ENCODE data around the gene SLC12A8. TPM values are rescaled to one million over a fixed set of nuclear protein-coding genes. Genes with fewer than 3 reads are reported as not detected.
A peak's percentile ranks its signal among the peaks of the same experiment; 100 is the strongest.

Gene SLC12A8
- polyA plus RNA-seq, 6 donors from 2014 or later, result 0.13 to 0.73 TPM; not detected in 4

GRCh38 chr3:125211523-125212090, 941 bp downstream of the SLC12A8 start:
- DNase-seq (no peak), ATAC-seq (ENCODE audit: low read depth in 2 of 2) (no peak)
- Mint-ChIP-seq H3K27me3 (peaks cover 64 to 74% (median 71%) of the 10 kb centered on the region in 3 donors), H3K27ac (peak overlapping the region in 2 of 6 donors; percentile 6 to 40), H3K9me3 (no peaks in the 10 kb centered on the region), H3K36me3 (no peaks in the 10 kb centered on the region), H3K4me3 (peak overlapping the region in 7 of 8 donors; percentile 42 to 83 (median 58)), H3K4me1 (peaks cover 0 to 8% (median 5%) of the 10 kb centered on the region in 3 donors)

- Mint-ChIP-seq H3K27ac (no peak overlapping the region), H3K36me3 (no peaks in the 10 kb centered on the region), H3K4me1 (peaks cover 0 to 8% (median 5%) of the 10 kb centered on the region in 3 donors), H3K27me3 (peaks cover 58 to 71% (median 58%) of the 10 kb centered on the region in 3 donors), H3K9me3 (no peaks in the 10 kb centered on the region), H3K4me3 (no peak overlapping the region)
- DNase-seq (no peak), ATAC-seq (ENCODE audit: low read depth in 2 of 2) (no peak)
Observed at GRCh38 chr3:125207949-125208568, 4.5 kb downstream of the SLC12A8 start.

DNA sequence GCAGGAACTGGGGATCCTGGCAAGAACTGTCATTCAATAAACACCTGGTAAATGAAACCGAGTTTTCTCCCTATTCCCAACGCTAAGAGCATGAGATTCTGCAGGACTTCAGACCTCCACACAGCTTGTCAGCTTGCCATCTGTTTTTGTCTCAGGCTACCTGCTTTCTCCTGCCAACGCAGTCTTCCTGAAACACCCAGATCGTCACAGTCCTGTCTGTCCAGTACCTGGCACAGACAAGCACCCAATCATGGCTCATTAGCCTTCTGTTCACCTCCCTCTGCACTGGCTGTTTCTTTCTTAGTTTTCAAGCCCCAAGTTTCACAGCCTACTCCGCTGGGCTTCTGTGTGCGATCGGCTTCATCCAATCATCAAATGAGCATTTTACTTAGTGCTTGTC, 5.0 kb downstream of the SLC12A8 start:
- Mint-ChIP-seq H3K9me3 (peaks cover 0 to 3% (median 0%) of the 10 kb centered on the region in 7 donors), H3K27me3 (peaks cover 58 to 69% (median 58%) of the 10 kb centered on the region in 3 donors), H3K27ac (no peak overlapping the region), H3K4me1 (peaks cover 0 to 8% (median 5%) of the 10 kb centered on the region in 3 donors), H3K36me3 (no peaks in the 10 kb centered on the region), H3K4me3 (no peak overlapping the region)
- ATAC-seq (ENCODE audit: low read depth in 2 of 2), result no peak
- DNase-seq, result no peak

- peaks cover 0 to 6% (median 4%) of the 10 kb centered on the region in 3 donors for H3K4me1 Mint-ChIP-seq
- H3K27me3 Mint-ChIP-seq, result peaks cover 56 to 68% (median 61%) of the 10 kb centered on the region in 3 donors
- H3K36me3 Mint-ChIP-seq, result no peaks in the 10 kb centered on the region
- no peak for ATAC-seq (ENCODE audit: low read depth in 2 of 2)
- H3K9me3 Mint-ChIP-seq, result peaks cover 0 to 8% (median 2%) of the 10 kb centered on the region in 7 donors
- H3K27ac Mint-ChIP-seq, result no peak overlapping the region
- H3K4me3 Mint-ChIP-seq, result no peak overlapping the region
- no peak for DNase-seq
Observed at GRCh38 chr3:125206934-125207333, 5.6 kb downstream of the SLC12A8 start.

- Mint-ChIP-seq H3K27me3 (peaks cover 24 to 36% (median 32%) of the 10 kb centered on the region in 3 donors), H3K4me1 (no peaks in the 10 kb centered on the region), H3K27ac (no peak overlapping the region), H3K36me3 (no peaks in the 10 kb centered on the region), H3K9me3 (peaks cover 0 to 8% (median 2%) of the 10 kb centered on the region in 7 donors), H3K4me3 (no peak overlapping the region)
- no peak for ATAC-seq (ENCODE audit: low read depth in 2 of 2)
- no peak for DNase-seq
Observed at GRCh38 chr3:125203731-125204130, 8.8 kb downstream of the SLC12A8 start.

- Mint-ChIP-seq H3K9me3 (peaks cover 0 to 8% (median 2%) of the 10 kb centered on the region in 7 donors), H3K4me1 (no peaks in the 10 kb centered on the region), H3K27ac (no peak overlapping the region), H3K36me3 (no peaks in the 10 kb centered on the region), H3K4me3 (no peak overlapping the region), H3K27me3 (peaks cover 9 to 24% (median 21%) of the 10 kb centered on the region in 3 donors)
- no peak for DNase-seq
- no peak for ATAC-seq (ENCODE audit: low read depth in 2 of 2)
Observed at GRCh38 chr3:125202197-125202596, 10.4 kb downstream of the SLC12A8 start.

DNA sequence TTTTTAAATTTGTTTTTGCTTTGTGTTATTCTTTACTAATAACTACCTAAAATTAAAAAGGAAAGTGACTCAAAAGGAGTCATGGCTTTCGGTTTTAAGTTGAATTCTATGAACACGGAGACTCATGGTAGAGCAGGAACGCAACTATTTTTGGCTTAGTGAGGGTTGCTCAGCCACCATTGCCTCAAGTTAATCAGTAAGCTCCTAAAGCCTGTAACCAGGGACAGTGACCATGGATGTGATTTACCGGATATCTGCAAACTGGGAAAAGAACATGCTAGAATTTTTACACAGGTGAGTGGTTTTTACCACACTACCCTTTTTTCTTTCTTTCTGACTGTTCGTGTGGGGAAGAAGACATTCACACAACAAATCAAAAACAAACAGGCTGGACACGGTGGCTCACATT, 11.8 kb downstream of the SLC12A8 start:
- no peaks in the 10 kb centered on the region for H3K36me3 Mint-ChIP-seq
- H3K27ac Mint-ChIP-seq, result no peak overlapping the region
- H3K4me1 Mint-ChIP-seq, result no peaks in the 10 kb centered on the region
- peaks cover 0 to 8% (median 2%) of the 10 kb centered on the region in 7 donors for H3K9me3 Mint-ChIP-seq
- H3K4me3 Mint-ChIP-seq, result no peak overlapping the region
- no peak for ATAC-seq (ENCODE audit: low read depth in 2 of 2)
- peaks cover 9 to 16% (median 9%) of the 10 kb centered on the region in 3 donors for H3K27me3 Mint-ChIP-seq
- no peak for DNase-seq

DNA sequence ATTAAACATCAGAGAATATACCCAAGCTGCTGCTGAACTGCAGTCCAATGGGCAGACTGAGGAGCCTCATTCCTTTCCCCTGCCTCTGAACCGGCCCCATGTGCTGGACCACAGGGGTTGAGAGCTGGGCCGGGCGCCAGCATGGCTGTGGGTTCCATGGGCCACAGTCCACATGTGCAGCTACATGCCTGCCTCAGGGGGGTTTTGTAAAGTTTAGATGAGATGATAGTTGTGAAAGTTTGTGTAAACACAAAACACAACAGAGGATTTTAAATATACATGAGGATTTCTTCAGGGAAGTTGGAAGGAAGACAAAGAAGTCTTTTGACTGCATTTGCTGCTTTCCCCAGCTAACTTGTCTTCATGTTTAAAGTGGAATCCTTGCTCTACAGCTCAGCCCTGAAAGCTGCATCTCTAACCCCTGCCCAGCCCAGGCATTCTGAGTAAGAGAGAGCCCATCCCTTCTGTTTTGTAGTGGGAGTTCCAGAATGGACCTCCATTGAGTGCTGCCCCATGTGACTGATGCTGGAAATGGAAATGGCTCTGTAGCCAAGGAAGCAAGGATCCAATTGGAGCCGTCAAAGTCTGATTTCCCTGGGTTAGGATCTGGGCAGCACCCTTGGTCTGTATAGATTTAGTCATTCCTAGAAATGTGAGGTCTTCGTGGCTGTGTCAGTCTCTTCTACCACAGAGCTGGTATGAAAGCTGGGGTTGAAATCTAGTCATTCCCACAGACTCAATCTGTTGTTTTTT, 17.5 kb downstream of the SLC12A8 start:
- peaks cover 0 to 5% (median 3%) of the 10 kb centered on the region in 3 donors for H3K4me1 Mint-ChIP-seq
- H3K27me3 Mint-ChIP-seq, result peaks cover 0 to 16% (median 9%) of the 10 kb centered on the region in 3 donors
- H3K36me3 Mint-ChIP-seq, result no peaks in the 10 kb centered on the region
- H3K9me3 Mint-ChIP-seq, result no peaks in the 10 kb centered on the region
- no peak for ATAC-seq (ENCODE audit: low read depth in 2 of 2)
- H3K27ac Mint-ChIP-seq, result peak overlapping the region in 1 of 6 donors; percentile 66
- no peak overlapping the region for H3K4me3 Mint-ChIP-seq
- DNase-seq, result no peak

DNA sequence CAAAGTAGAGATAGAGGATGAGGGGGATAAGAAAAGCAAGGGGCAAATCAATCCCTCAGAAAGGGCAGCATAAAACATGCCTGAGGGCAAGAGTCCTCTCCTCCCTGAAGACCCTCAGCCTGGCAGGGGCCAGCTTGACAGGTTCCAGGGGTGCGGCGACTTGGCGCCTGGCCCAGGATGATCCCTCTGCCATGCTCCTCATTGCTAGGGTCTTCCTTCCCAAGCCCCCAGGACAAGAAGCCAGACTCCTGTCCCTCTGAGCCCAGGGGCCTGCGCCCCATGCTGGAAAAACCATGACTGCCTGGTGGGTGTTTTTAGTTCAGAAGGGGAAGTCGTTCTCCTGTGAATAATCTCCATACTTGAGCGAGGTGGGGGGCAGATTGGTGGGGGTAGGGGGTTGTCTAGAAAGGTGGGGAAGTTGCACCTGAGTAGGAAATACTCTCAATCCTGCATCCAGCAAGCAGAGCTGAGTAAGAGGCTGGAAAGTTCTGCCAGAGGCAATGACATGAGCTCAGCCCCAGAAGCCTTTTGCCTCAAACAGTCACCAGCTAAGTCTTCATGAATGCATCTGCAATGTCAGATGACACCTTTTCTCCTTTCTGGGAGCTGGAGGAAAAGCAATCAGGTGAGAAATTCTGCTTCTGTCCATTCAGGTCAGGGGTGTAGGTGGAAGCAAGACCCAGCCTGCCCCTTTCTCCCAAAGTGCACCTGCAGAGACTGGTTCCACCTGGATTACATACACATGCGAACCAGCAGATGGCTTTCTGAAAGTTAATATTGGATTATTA, 18.3 kb downstream of the SLC12A8 start:
- peaks cover 0 to 5% (median 3%) of the 10 kb centered on the region in 3 donors for H3K4me1 Mint-ChIP-seq
- DNase-seq, result no peak
- no peak for ATAC-seq (ENCODE audit: low read depth in 2 of 2)
- H3K27me3 Mint-ChIP-seq, result peaks cover 0 to 16% (median 9%) of the 10 kb centered on the region in 3 donors
- H3K36me3 Mint-ChIP-seq, result no peaks in the 10 kb centered on the region
- no peak overlapping the region for H3K4me3 Mint-ChIP-seq
- no peaks in the 10 kb centered on the region for H3K9me3 Mint-ChIP-seq
- no peak overlapping the region for H3K27ac Mint-ChIP-seq

DNA sequence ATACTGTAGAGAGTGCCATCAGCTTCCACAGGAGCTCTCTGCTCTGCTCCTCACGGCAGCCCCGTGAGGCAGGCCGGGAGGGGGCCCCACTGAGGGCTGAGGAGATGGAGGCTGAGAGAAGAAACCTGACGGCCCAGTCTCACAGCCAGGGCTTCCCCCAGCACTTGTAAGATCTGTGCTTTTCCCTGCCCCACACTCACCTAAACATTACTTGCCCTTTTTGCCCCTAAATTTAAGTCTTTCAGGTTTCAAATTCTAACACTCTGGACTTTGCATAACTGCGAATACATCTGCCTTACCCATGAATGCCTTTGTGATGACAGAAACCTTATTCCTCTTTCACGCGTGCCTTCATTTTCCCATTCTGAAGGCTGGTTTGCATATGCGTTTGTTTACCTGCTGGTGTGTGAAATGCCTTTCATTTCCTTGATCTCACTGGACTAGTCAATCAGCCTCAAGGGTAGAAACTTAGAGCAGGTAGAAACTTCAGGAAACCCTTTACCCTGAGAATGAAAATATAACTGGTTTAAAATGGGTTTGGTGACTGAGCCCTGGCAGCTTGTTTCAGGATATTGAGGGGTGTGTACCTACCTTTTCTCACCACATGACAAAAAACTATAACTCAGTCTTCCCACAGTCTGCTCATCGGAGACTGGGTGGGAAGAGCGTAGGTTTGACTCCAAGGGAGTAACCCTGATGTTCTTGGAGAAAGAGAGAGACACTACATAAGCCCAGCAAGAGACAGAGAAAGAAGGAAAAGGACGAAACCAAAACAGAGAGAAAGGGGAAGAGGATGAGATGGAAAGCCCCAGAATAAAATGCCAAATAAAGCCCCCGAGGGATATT, 20.1 kb downstream of the SLC12A8 start:
- peaks cover 0 to 3% (median 0%) of the 10 kb centered on the region in 7 donors for H3K9me3 Mint-ChIP-seq
- H3K27ac Mint-ChIP-seq, result peak overlapping the region in 1 of 6 donors; percentile 78
- H3K27me3 Mint-ChIP-seq, result peaks cover 0 to 16% (median 9%) of the 10 kb centered on the region in 3 donors
- H3K4me3 Mint-ChIP-seq, result no peak overlapping the region
- ATAC-seq (ENCODE audit: low read depth in 2 of 2) (peak; percentile 35 to 50), DNase-seq (no peak)
- no peaks in the 10 kb centered on the region for H3K36me3 Mint-ChIP-seq
- peaks cover 0 to 5% (median 3%) of the 10 kb centered on the region in 3 donors for H3K4me1 Mint-ChIP-seq

GRCh38 chr3:125191730-125192129, 20.8 kb downstream of the SLC12A8 start:
- H3K4me3 Mint-ChIP-seq, result no peak overlapping the region
- ATAC-seq (ENCODE audit: low read depth in 2 of 2), result no peak
- peaks cover 0 to 16% (median 9%) of the 10 kb centered on the region in 3 donors for H3K27me3 Mint-ChIP-seq

GRCh38 chr3:125191256-125191655, 21.3 kb downstream of the SLC12A8 start:
- H3K9me3 Mint-ChIP-seq, result peaks cover 0 to 3% (median 0%) of the 10 kb centered on the region in 7 donors
- no peak overlapping the region for H3K4me3 Mint-ChIP-seq

More at GRCh38 chr3:125191730-125192129, 20.8 kb downstream of the SLC12A8 start:
- Mint-ChIP-seq H3K27ac (no peak overlapping the region), H3K4me1 (peaks cover 0 to 5% (median 3%) of the 10 kb centered on the region in 3 donors), H3K36me3 (no peaks in the 10 kb centered on the region), H3K9me3 (peaks cover 0 to 3% (median 0%) of the 10 kb centered on the region in 7 donors)
- DNase-seq, result no peak

More at GRCh38 chr3:125191256-125191655, 21.3 kb downstream of the SLC12A8 start:
- Mint-ChIP-seq H3K4me1 (peaks cover 0 to 5% (median 3%) of the 10 kb centered on the region in 3 donors), H3K27ac (peak overlapping the region in 1 of 6 donors; percentile 27), H3K36me3 (no peaks in the 10 kb centered on the region), H3K27me3 (peaks cover 0 to 16% (median 9%) of the 10 kb centered on the region in 3 donors)
- DNase-seq (no peak), ATAC-seq (ENCODE audit: low read depth in 2 of 2) (no peak)
